GM21619 (cell line): ENCODE data around the gene AFF4.
A peak's percentile ranks its signal among the peaks of the same experiment; 100 is the strongest.
"Not testable (repeated sequence)": the region's sequence is repeated elsewhere in the genome, so short reads cannot be mapped to it uniquely, and the experiment has no call there.

ENCODE experiments used
- ATAC-seq: cut with Tn5 transposase; IDR thresholded peaks from one replicate; pipeline ENCODE4 v1.9.1; 2021; ENCODE audit not compliant: unreplicated experiment

The AFF4 gene, protein sequence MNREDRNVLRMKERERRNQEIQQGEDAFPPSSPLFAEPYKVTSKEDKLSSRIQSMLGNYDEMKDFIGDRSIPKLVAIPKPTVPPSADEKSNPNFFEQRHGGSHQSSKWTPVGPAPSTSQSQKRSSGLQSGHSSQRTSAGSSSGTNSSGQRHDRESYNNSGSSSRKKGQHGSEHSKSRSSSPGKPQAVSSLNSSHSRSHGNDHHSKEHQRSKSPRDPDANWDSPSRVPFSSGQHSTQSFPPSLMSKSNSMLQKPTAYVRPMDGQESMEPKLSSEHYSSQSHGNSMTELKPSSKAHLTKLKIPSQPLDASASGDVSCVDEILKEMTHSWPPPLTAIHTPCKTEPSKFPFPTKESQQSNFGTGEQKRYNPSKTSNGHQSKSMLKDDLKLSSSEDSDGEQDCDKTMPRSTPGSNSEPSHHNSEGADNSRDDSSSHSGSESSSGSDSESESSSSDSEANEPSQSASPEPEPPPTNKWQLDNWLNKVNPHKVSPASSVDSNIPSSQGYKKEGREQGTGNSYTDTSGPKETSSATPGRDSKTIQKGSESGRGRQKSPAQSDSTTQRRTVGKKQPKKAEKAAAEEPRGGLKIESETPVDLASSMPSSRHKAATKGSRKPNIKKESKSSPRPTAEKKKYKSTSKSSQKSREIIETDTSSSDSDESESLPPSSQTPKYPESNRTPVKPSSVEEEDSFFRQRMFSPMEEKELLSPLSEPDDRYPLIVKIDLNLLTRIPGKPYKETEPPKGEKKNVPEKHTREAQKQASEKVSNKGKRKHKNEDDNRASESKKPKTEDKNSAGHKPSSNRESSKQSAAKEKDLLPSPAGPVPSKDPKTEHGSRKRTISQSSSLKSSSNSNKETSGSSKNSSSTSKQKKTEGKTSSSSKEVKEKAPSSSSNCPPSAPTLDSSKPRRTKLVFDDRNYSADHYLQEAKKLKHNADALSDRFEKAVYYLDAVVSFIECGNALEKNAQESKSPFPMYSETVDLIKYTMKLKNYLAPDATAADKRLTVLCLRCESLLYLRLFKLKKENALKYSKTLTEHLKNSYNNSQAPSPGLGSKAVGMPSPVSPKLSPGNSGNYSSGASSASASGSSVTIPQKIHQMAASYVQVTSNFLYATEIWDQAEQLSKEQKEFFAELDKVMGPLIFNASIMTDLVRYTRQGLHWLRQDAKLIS

GRCh38 chr5:132963171-132964104 is at the start of gene AFF4:
Gene AFF4, minus strand, starts transcription at chr5:132963634. Its CDS starts 26,445 bp downstream, at chr5:132937189.
- peak; percentile 88 for ATAC-seq

DNA sequence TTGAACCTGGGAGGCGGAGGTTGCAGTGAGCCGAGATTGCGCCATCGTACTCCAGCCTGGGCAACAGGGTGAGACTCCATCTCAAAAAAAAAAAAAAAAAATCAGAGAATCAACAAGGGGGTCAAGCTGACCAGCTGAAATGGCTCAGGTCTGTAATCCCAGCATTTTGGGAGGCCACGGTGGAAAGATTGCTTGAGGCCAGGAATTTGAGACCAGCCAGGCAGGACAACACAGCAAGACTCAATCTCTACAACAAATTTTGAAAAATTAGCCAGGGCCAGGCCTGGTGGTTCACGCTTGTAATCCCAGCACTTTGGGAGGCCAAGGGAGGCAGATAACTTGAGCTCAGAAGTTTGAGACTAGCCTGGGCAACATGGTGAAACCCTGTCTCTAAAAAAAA is 45.0 kb upstream of the AFF4 start:
- not testable (repeated sequence) for ATAC-seq

GRCh38 chr5:133006653-133007052 is 43.2 kb upstream of the AFF4 start:
- ATAC-seq = no peak

DNA sequence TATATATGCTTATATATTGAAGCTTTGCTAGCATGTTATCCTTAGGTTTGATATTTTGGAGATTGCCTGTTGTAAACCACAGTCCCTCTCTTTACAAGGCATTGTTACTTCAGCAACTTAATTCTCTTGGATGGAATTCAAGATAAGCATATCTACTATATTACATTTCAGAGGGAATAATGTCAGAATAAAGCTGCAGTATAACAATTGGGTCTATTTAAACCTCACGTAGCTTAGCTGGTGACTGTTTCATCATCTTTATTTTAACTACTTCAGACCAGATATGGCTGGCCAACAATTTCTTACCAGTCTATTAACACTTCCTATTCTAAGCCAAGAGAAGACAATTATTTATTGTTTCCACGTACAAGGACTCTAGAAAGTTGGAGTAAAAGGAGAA is 35.8 kb upstream of the AFF4 start:
- no peak for ATAC-seq

DNA sequence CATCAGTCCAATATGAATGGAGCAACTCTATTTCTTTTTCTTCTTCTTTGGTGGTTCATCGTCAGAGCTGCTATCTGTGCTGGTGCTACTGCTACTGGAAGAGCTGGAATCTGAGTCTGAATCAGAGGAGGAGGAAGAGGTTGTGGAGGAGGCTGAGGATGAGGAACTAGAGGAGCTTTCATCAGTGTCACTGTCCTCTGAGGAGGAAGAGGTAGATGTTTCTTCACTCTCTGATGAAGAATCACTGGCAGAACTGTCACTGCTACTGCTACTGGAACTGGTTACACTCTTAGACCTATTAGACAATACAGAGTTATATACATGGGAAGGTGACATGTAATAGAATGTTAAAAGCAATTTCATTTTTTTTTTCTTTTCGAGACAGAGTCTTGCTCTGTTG is 35.1 kb upstream of the AFF4 start:
- ATAC-seq = no peak

DNA sequence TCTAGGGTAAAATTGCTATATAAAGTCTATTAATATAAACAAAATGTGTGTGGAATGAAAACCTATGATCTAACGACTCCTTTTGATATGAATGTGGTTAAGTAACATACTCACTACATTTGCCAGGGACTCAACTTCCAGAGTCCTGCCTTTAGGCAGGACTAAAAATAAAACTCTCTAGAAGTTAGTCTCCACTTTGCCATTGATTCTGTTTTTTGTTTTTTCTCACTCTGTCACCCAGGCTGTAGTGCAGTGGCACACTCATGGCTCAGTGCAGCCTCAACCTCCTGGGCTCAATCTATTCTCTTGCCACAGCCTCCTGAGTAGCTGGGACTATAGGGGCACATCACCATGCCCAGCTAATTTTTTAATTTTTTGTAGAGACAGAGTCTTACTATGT is 32.9 kb upstream of the AFF4 start:
- no peak for ATAC-seq

DNA sequence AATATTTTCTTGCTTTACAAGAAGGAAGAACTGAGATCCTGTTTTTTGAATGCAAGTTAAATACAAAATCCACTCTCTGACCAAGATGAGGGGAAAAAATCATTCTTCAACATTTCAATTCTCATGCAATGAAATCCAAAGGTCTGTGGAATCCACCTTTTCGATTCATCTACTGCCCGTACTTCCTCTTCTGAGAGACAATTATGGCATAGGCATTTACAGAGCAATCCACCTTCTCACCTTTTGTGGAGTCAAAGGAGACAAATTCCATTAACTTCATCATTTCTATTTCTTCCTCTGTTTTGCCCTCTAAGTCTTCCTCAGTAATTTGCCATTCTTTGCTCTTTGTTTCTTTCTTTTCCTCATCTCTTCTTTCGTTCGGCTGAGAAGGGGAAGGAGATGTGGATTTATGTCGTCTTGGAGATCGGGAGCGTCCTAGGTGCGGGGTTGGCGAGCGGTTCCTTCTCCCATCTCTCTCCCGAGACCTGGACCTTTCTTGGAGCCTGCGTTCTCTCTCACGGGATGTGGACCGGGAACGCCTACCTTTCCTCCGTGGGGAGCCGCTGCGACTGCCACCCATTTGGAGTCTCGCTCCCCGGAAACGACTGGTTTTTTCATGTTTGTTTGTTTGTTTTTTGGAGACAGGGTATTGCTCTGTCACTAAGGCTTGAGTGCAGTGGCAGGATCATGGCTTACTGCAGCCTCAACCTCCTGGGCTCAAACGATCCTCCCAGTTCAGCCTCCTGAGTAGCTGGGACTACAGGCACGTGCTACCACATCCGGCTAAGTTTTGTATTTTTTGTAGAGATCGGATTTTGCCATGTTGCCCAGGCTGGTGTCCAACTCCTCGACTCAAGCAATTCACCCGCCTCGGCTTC is 24.3 kb upstream of the AFF4 start:
- no peak for ATAC-seq

- not testable (repeated sequence) for ATAC-seq
These were observed 19.5 kb upstream of the AFF4 start for GRCh38 chr5:132982971-132983370.

GRCh38 chr5:132981288-132981687 is 17.9 kb upstream of the AFF4 start:
- ATAC-seq = no peak

DNA sequence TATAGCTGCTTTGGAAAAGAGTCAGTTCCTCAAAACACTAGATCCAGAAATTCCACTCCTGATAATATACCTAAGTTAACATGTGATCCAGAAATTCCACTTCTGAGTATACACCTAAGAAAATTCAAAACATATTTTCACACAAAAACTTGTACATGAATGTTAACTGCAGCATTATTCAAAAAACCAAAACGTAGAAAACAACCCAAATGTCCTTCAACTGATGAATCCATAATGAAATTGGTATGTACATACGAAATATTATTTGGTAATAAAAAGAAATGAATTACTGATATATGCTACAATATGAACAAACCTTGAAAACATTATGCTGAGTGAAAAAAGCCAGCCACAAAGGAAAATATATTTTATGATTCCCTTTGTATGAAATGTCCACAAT is 16.5 kb upstream of the AFF4 start:
- ATAC-seq = no peak

DNA sequence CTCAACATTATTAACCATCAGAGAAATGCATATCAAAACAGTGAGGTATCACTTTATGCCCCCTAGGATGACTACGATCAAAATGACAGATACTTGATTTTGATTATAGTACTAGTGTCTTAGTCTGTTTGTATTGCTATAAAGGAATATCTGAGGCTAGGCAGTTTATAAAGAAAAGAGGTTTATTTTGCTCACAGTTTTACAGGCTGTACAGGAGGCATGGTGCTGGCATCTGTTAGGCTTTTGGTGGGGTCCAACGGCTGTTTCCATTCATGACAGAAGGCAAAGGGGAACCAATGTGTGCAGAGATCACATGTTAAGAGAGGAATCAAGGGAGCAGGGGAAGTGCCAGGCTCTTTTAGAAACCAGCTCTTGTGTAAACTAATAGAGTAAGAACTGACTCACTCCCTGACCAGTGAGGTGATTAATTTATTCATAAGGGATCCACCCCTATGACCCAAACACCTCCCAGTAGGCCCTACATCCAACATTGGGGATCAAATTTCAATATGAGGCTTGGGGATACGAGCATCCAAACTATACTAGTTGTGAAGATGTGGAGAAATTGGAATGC is 16.0 kb upstream of the AFF4 start:
- no peak for ATAC-seq

GRCh38 chr5:132976852-132977251 is 13.4 kb upstream of the AFF4 start:
- no peak for ATAC-seq

GRCh38 chr5:132972436-132972828 is 9.0 kb upstream of the AFF4 start:
- not testable (repeated sequence) for ATAC-seq

- ATAC-seq = no peak
These were observed 8.3 kb upstream of the AFF4 start for GRCh38 chr5:132971483-132972435.

GRCh38 chr5:132965120-132965519 is 1.7 kb upstream of the AFF4 start:
- no peak for ATAC-seq

- no peak for ATAC-seq
These were observed 909 bp downstream of the AFF4 start for GRCh38 chr5:132962429-132963021.

DNA sequence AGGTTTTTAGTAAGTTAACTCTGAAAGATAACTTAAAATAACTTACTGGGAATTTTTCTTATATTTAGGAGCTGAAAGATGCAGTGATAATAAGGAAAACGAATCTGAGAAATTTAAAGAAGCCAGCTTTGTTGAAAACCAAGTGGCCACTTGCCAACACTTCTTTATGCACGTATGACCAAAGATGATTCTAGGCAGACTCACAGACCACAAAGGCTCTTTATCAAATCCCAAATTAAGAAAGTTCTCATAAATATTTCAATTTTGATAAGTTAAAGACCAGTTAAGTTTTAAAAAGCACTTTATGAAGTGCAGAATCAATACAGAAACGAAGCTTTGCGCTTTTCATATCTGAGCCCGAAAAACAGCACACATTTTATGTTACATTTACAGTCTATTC is 1.5 kb downstream of the AFF4 start:
- no peak for ATAC-seq
